ENCODE results near the gene ZNF516. TPM values are rescaled to one million over a fixed set of nuclear protein-coding genes. Genes with fewer than 3 reads are reported as not detected.

The ZNF516 gene
- total RNA-seq, 4 donors from 2014 or later = 34.4 to 57.3 (median 39.5) TPM

DNA sequence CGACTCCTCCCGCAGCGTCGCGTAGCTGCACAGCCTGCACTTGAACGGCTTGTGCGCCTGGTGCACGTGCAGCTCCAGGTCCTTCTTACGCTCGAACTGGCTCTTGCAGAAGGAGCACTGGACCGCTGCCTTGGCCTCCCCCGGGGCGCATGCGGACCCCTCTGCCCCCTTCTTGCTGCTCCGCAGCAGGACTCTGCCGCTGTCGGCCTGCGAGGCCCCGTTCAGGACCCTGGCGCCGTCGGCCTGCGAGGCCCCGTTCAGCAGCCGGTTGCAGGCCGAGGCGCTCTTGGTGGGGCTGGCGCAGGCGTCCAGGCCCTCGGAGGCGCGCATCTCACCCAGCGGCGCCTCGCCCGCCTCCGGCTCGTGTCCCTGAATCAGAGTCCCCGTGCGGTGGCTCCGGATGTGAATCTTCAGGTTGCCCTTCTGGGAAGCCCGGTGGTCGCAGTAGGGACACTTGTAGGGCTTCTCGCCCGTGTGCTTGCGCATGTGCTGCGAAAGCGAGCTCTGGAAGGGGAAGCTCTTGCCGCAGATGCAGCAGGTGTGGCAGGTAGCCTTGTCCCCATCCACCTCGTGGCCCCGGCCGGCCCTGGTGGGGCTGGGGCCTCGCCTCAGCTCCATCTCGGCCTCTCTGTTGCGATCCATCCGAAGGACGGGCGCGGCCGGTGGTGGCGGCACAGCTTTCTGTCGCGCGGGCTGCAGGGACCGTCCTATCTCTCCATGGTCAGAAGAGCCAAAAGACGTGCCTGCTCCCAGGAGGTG lies 52.5 kb downstream of the ZNF516 start:
- WGBS, 2 donors = 96 to 97% methylated on average over 64 to 66 of the region's 66 CpGs
- TF ChIP-seq POLR2A (IDR thresholded peaks at IDR 0.05) = no peak
- TF ChIP-seq, protein P1, sequence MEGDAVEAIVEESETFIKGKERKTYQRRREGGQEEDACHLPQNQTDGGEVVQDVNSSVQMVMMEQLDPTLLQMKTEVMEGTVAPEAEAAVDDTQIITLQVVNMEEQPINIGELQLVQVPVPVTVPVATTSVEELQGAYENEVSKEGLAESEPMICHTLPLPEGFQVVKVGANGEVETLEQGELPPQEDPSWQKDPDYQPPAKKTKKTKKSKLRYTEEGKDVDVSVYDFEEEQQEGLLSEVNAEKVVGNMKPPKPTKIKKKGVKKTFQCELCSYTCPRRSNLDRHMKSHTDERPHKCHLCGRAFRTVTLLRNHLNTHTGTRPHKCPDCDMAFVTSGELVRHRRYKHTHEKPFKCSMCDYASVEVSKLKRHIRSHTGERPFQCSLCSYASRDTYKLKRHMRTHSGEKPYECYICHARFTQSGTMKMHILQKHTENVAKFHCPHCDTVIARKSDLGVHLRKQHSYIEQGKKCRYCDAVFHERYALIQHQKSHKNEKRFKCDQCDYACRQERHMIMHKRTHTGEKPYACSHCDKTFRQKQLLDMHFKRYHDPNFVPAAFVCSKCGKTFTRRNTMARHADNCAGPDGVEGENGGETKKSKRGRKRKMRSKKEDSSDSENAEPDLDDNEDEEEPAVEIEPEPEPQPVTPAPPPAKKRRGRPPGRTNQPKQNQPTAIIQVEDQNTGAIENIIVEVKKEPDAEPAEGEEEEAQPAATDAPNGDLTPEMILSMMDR (IDR thresholded peaks at IDR 0.05) = no peak
- DNase-seq (ENCODE audit: low spot score in 2 of 2) = no peak
- no peak overlapping the region for H3K4me3 ChIP-seq (ENCODE audit: low read depth, poor library complexity, severe bottlenecking)
- intact Hi-C loops (cut with DNase I; ENCODE audit: low total_unique reads) = no loop called here

DNA sequence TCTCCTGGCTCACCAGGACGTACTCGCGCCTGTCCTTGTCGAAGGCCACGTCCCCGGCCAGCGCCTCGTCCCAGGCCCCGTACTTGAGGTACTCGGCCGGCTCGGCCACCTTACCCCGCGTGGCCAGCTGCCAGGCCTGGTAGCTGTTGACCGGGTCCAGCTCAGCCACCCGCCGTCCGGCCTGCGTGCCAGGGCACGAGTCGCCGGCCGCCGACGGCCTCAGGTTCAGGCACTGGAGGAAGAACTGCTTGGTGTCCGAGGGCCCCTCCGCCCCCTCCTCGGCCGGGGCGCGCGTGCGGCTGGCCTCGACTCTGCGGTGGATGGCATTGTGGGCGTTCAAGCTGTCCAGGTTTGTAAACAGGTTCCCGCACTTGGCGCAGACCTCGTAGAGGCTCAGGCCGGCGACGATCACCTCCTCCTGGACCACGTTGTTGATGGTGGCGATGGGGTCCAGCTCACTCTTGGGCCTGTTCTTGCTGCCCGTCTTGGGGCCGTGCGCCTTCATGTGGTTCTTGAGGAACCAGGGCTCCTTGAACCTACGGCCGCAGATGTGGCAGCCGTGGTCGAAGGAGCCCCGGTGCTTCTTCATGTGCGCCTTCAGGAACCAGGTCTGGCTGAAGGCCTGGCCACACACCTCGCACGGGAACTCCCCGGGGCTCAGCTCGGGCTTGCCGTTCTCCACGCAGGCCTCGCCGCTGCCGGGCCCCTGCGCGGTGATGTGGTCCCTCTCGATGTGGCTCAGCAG lies 53.2 kb downstream of the ZNF516 start:
- H3K4me3 ChIP-seq (ENCODE audit: low read depth, poor library complexity, severe bottlenecking) = no peak overlapping the region
- TF ChIP-seq POLR2A (IDR thresholded peaks at IDR 0.05) = no peak
- TF ChIP-seq, protein P1 (IDR thresholded peaks at IDR 0.05) = no peak
- WGBS, 2 donors = 96% methylated on average over 52 to 62 of the region's 65 CpGs
- DNase-seq (ENCODE audit: low spot score in 2 of 2) = no peak
- intact Hi-C loops (cut with DNase I; ENCODE audit: low total_unique reads) = no loop called here

DNA sequence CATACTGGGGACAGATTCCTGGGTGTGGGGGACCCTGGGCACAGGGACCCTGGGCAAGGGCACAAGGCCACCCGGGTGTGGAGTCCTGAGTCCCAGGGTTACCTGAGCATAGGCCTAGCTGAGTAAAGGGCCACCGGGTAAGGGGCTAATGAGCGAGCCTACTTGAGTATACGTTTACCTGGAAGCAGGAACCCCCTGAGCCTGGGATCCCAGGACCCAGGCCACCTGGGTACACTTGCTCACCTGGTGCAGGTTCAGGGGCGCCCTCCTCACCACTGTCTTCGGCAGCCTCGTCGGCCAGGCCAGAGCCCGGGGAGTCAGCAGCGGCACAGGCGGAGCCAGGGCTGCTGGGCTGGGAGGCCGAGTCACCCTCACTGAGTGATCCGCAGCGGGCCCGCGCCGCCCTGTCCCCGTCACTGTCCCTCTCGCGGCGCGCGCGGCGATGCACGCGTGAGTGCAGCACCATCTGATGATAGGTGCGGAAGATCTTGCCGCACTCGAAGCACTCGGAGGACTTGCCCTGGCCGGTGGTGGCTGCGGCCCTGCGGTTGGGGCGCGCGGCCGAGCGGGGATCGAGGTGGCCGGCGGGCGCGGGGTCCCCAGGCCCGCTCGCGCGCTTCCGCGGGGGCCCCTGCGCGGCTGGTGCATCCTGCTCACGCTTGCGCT lies 53.9 kb downstream of the ZNF516 start:
- no peak for DNase-seq (ENCODE audit: low spot score in 2 of 2)
- H3K4me3 ChIP-seq (ENCODE audit: low read depth, poor library complexity, severe bottlenecking) = no peak overlapping the region
- TF ChIP-seq, protein P1 (IDR thresholded peaks at IDR 0.05) = no peak
- TF ChIP-seq POLR2A (IDR thresholded peaks at IDR 0.05) = no peak
- intact Hi-C loops (cut with DNase I; ENCODE audit: low total_unique reads) = no loop called here
- 98 to 99% methylated on average over 44 to 54 of the region's 54 CpGs for WGBS, 2 donors

DNA sequence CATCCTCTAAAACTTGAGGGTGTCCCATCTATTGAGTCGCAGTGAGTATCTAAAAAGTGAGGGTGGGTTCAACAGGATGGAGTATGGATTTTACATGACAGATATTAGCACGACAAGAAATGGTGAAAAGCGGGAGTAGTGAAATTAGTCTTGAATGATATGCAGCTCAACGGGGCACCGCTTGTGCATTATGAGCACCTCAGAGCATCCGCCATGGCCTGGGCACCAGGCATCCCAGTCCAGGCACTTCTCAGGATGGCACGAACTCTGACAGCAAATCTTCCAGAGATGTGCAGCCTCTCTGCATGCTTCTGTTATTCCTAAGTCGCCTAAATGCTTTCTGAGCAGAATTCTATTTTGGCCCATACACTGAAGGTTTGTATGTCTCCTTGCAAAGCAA lies 57.1 kb downstream of the ZNF516 start:
- intact Hi-C loops (cut with DNase I; ENCODE audit: low total_unique reads) = no loop called here
- H3K4me3 ChIP-seq (ENCODE audit: low read depth, poor library complexity, severe bottlenecking) = no peak overlapping the region
- TF ChIP-seq, protein P1 (IDR thresholded peaks at IDR 0.05) = no peak
- TF ChIP-seq POLR2A (IDR thresholded peaks at IDR 0.05) = no peak
- no peak for DNase-seq (ENCODE audit: low spot score in 2 of 2)
- WGBS, 2 donors = 89 to 92% methylated on average over 8 of the region's 8 CpGs

DNA sequence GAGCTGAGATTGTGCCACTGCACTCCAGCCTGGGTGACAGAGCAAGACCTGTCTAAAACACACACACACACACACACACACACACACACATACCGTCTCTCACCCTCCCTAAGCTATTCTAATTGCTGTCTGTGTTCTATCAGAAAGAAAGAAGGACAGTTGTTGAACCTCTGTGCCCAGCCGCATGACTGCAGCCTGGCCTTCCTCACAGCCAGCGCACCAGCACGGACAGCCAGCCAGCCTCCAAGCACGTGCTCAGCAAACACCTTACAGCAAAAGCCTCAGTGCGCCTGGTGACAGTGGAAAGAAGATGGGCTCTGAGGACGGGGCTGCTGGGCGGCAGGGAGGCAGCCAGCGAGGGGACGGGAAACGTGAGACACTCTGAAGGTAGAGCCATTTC lies 58.0 kb downstream of the ZNF516 start:
- TF ChIP-seq, protein P1 (IDR thresholded peaks at IDR 0.05) = no peak
- TF ChIP-seq POLR2A (IDR thresholded peaks at IDR 0.05) = no peak
- 87 to 92% methylated on average over 11 of the region's 11 CpGs for WGBS, 2 donors
- H3K4me3 ChIP-seq (ENCODE audit: low read depth, poor library complexity, severe bottlenecking) = no peak overlapping the region
- no peak for DNase-seq (ENCODE audit: low spot score in 2 of 2)
- intact Hi-C loops (cut with DNase I; ENCODE audit: low total_unique reads) = no loop called here
